Liver (tissue), 9 donors: ENCODE measurements around the gene GLIPR1L1. TPM values are rescaled to one million over a fixed set of nuclear protein-coding genes. Genes with fewer than 3 reads are reported as not detected.

ENCODE experiments used
- DNase-seq: peaks from one replicate; pipeline ENCODE4 v3.0.0-alpha.2; 2017; ENCODE audit warnings: low spot score
- H3K27ac ChIP-seq, 2 donors: one replicate each; pipeline ENCODE4 v1.7.0; 2013; ENCODE audit warnings: inconsistent platforms in 2 of 2, low read length in 2 of 2, control low read depth in 1 of 2, low read depth in 1 of 2, mild to moderate bottlenecking in 1 of 2
- H3K27me3 ChIP-seq, 4 donors: one replicate each; pipeline versions ENCODE4 v1.6.1 to v1.7.0; 2013; ENCODE audit warnings: low read length in 3 of 4, inconsistent platforms in 1 of 4, mild to moderate bottlenecking in 1 of 4, moderate library complexity in 1 of 4; ENCODE audit not compliant: control insufficient read depth in 4 of 4, insufficient read depth in 4 of 4
- H3K36me3 ChIP-seq, 4 donors: one replicate each; pipeline versions ENCODE4 v1.6.1 to v1.7.0; 2013; ENCODE audit warnings: low read length in 3 of 4, mild to moderate bottlenecking in 3 of 4, low read depth in 1 of 4, moderate library complexity in 1 of 4; ENCODE audit not compliant: control insufficient read depth in 4 of 4, insufficient read depth in 3 of 4
- H3K4me1 ChIP-seq, 4 donors: one replicate each; pipeline versions ENCODE4 v1.6.1 to v1.7.0; 2013; ENCODE audit warnings: low read length in 3 of 4, mild to moderate bottlenecking in 3 of 4, moderate library complexity in 1 of 4; ENCODE audit not compliant: control insufficient read depth in 4 of 4, insufficient read depth in 4 of 4
- H3K4me3 ChIP-seq, 3 donors: one replicate each; pipeline versions ENCODE4 v1.6.1 to v1.7.0; 2013; ENCODE audit warnings: low read length in 3 of 3, control low read depth in 1 of 3, low read depth in 1 of 3, mild to moderate bottlenecking in 1 of 3
- H3K9ac ChIP-seq, 2 donors: one replicate each; pipeline ENCODE4 v1.7.0; 2013; ENCODE audit warnings: low read length in 2 of 2, mild to moderate bottlenecking in 2 of 2, moderate library complexity in 2 of 2, control low read depth in 1 of 2, low read depth in 1 of 2
- H3K9me3 ChIP-seq, 4 donors: one replicate each; pipeline versions ENCODE4 v1.6.1 to v1.7.0; 2013; ENCODE audit warnings: low read length in 3 of 4; ENCODE audit not compliant: control insufficient read depth in 4 of 4
- CTCF ChIP-seq: fragments of 150-350 bp; IDR thresholded peaks from 2 replicates; pipeline ENCODE4 v1.5.1; 2017; ENCODE audit warnings: improper control_type of control experiment, low read depth, low read length; ENCODE audit not compliant: missing input control
- EGR1 ChIP-seq, 2 donors: IDR thresholded peaks; 2 replicates each; pipeline ENCODE4 v1.6.1; 2016 to 2018; ENCODE audit warnings: antibody characterized with exemption in 2 of 2, low read depth in 2 of 2
- FOXA1 ChIP-seq: IDR thresholded peaks from 2 replicates; pipeline ENCODE4 v1.6.1; 2016; ENCODE audit warnings: antibody characterized with exemption
- FOXA2 ChIP-seq: IDR thresholded peaks from 2 replicates; pipeline ENCODE4 v1.6.1; 2016; ENCODE audit warnings: antibody characterized with exemption
- HNF4A ChIP-seq, 2 donors: conservative IDR thresholded peaks; 2 replicates each; pipeline ENCODE4 v1.6.1; 2016; ENCODE audit warnings: antibody characterized with exemption in 2 of 2, mild to moderate bottlenecking in 2 of 2
- HNF4G ChIP-seq: IDR thresholded peaks from 2 replicates; pipeline ENCODE4 v1.6.1; 2016; ENCODE audit warnings: antibody characterized with exemption
- NR2F2 ChIP-seq: IDR thresholded peaks from 2 replicates; pipeline ENCODE4 v1.6.1; 2016; ENCODE audit warnings: antibody characterized with exemption
- RAD21 ChIP-seq, 2 donors: IDR thresholded peaks; 2 replicates each; pipeline ENCODE4 v1.6.1; 2016; ENCODE audit warnings: antibody characterized with exemption in 2 of 2, mild to moderate bottlenecking in 2 of 2
- REST ChIP-seq: IDR thresholded peaks from 2 replicates; pipeline ENCODE4 v1.6.1; 2016; ENCODE audit warnings: antibody characterized with exemption, mild to moderate bottlenecking
- RXRA ChIP-seq, 2 donors: IDR thresholded peaks; 2 replicates each; pipeline ENCODE4 v1.6.1; 2017 to 2018; ENCODE audit warnings: antibody characterized with exemption in 2 of 2, mild to moderate bottlenecking in 1 of 2
- SP1 ChIP-seq: IDR thresholded peaks from 2 replicates; pipeline ENCODE4 v1.6.1; 2018; ENCODE audit warnings: antibody characterized with exemption, mild to moderate bottlenecking
- YY1 ChIP-seq: IDR thresholded peaks from 2 replicates; pipeline ENCODE4 v1.6.1; 2016; ENCODE audit warnings: antibody characterized with exemption, mild to moderate bottlenecking
- ZBTB33 ChIP-seq: IDR thresholded peaks from 2 replicates; pipeline ENCODE4 v1.6.1; 2016; ENCODE audit warnings: antibody characterized with exemption
- WGBS: extraction: QIAGEN DNeasy Blood & Tissue Kit; methylation state at CpG from one replicate; pipeline ENCODE4 v1.1.7; 2013; 5-methylcytosine and 5-hydroxymethylcytosine counted together
- polyA plus RNA-seq, 2 donors: library from polyadenylated mRNA; stranded (reverse) in 1 of 2; unstranded in 1 of 2; fragments of 200-250 nt in 1 of 2; fragments of >200 nt in 1 of 2; fragmentation: Nextera tagmentation in 1 of 2; extraction: Ambion mirVana in 1 of 2; gene quantifications; one replicate each; pipeline versions ENCODE4 v1.2.1 to v1.2.3, GENCODE V29; 2013 to 2015
- total RNA-seq, 2 donors: library from RNA; depleted of rRNA; stranded (reverse); fragments of >200 nt; gene quantifications; one replicate each; pipeline ENCODE4 v1.2.3, GENCODE V29; 2014
- donor health status: healthy.
- donor health status: healthy.
- donor health status: healthy.
- donor health status: healthy.
- donor health status: healthy.

GLIPR1L1 gene
- total and polyA plus RNA-seq, 4 donors, result not detected

GRCh38 chr12:75329918-75330826 lies 4.3 kb upstream of the GLIPR1L1 start, which contains the start of gene CAPS2 (continued):
- TF ChIP-seq CTCF (no peak), FOXA2 (no peak), HNF4G (no peak)

- DNase-seq, result no peak
- Histone ChIP-seq H3K4me1 (peaks cover 0 to 10% (median 7%) of the 10 kb centered on the region in 4 donors), H3K9me3 (no peaks in the 10 kb centered on the region), H3K4me3 (no peak overlapping the region), H3K36me3 (no peaks in the 10 kb centered on the region), H3K27me3 (no peaks in the 10 kb centered on the region), H3K9ac (no peak overlapping the region), H3K27ac (no peak overlapping the region)
- 77% methylated on average over 1 of the region's 1 CpG for WGBS
- TF ChIP-seq NR2F2 (no peak), RAD21 (IDR thresholded peaks at IDR 0.05) (no peak), FOXA2 (no peak)
Measured at GRCh38 chr12:75337905-75338304, 3.4 kb downstream of the GLIPR1L1 start.

- Histone ChIP-seq H3K27me3 (no peaks in the 10 kb centered on the region), H3K27ac (no peak overlapping the region), H3K4me1 (no peaks in the 10 kb centered on the region), H3K9me3 (no peaks in the 10 kb centered on the region), H3K4me3 (no peak overlapping the region), H3K9ac (no peak overlapping the region), H3K36me3 (no peaks in the 10 kb centered on the region)
- DNase-seq, result no peak
- no peak for TF ChIP-seq EGR1 (IDR thresholded peaks at IDR 0.05; ENCODE audit: low read depth in 2 of 2)
- no peak for TF ChIP-seq HNF4G
- TF ChIP-seq CTCF, result no peak
- TF ChIP-seq RXRA (IDR thresholded peaks at IDR 0.05), result no peak
- no peak for TF ChIP-seq ZBTB33
- no peak for TF ChIP-seq YY1
- no peak for TF ChIP-seq REST
- TF ChIP-seq RAD21 (IDR thresholded peaks at IDR 0.05), result no peak
- no peak for TF ChIP-seq FOXA1
- TF ChIP-seq SP1, result no peak
- TF ChIP-seq HNF4A (conservative IDR thresholded peaks at IDR 0.05), result no peak
- WGBS, result 95% methylated on average over 5 of the region's 5 CpGs
Measured at GRCh38 chr12:75341873-75342272, 7.4 kb downstream of the GLIPR1L1 start.
